ENCODE results near the gene POLD2.

The POLD2 gene

DNA sequence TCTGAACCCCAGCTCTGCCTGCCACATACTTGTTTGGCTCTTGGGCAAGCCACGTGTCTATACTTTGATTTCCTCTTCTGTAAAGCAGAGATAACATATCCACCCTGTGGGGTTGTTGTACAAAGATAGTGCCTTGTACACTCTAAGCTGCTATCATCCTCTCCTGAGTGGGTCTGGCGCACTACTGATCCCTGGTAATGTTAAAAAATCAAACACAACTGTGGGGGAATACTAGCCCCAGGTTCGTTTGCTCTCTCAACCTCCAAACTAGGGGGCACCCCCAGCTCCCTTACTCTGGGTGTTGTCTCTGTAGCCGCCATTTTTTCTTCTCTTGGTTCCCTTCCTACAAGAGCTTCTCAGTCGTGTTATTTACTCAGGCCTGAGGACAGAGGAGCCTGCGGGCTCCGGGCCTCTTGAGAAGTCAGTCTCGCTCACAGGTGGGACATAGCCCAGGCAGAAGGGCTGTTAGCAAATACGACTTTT lies 42.0 kb downstream of the POLD2 start:
- DNase-seq (ENCODE audit: low read depth) = no peak

GRCh38 chr7:44080686-44081265 lies 42.6 kb downstream of the POLD2 start:
- no peak for DNase-seq (ENCODE audit: low read depth)

DNA sequence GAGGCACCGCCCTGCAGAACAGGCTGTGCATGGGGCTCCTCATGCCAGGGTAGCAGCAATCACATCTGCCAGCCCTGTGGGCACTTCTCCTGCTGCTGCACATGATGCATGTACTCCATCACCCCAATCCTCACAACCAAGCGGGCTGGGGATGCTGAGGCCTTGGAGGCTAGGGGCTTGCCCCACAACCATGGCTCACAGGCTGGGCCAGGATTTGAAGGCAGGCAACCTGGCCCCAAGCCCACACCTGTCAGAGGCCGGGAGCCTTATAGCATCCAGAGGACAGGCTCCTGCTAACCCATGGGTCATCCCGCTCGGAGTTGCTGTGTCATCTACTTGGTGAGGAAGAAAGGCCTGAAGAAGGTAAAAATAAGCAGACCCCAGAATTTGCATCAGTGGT lies 43.2 kb downstream of the POLD2 start:
- DNase-seq (ENCODE audit: low read depth) = no peak

- no peak for DNase-seq (ENCODE audit: low read depth)
Measured at GRCh38 chr7:44079331-44080021, 43.9 kb downstream of the POLD2 start.

DNA sequence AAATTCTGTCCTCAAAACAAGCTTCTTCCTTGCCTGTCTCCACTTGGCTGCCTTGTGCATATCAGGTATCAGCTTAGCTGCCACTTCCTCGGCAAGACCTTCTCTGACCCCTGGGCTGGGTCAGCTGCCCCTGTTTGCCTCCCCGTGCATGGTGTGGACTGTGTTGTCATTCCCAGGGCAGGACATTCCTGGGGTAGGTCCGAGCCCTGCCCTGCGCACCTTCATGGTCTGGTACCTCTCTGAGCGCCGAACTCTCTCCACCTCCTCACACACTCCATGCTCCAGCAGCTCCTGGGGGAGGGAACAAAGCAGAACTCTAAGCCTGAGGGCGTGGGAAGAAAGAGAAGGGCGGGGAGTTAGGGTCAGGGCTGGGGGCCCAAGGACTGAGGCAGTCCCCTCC lies 44.8 kb downstream of the POLD2 start:
- DNase-seq (ENCODE audit: low read depth) = no peak

GRCh38 chr7:44077681-44078091 lies 45.7 kb downstream of the POLD2 start:
- DNase-seq (ENCODE audit: low read depth) = no peak

- DNase-seq (ENCODE audit: low read depth) = no peak
Measured at GRCh38 chr7:44077061-44077460, 46.3 kb downstream of the POLD2 start.

- no peak for DNase-seq (ENCODE audit: low read depth)
Measured at GRCh38 chr7:44076101-44076895, 47.0 kb downstream of the POLD2 start.

GRCh38 chr7:44075296-44076075 lies 47.9 kb downstream of the POLD2 start:
- DNase-seq (ENCODE audit: low read depth) = no peak

- no peak for DNase-seq (ENCODE audit: low read depth)
Measured at GRCh38 chr7:44074349-44074695, 49.0 kb downstream of the POLD2 start.

DNA sequence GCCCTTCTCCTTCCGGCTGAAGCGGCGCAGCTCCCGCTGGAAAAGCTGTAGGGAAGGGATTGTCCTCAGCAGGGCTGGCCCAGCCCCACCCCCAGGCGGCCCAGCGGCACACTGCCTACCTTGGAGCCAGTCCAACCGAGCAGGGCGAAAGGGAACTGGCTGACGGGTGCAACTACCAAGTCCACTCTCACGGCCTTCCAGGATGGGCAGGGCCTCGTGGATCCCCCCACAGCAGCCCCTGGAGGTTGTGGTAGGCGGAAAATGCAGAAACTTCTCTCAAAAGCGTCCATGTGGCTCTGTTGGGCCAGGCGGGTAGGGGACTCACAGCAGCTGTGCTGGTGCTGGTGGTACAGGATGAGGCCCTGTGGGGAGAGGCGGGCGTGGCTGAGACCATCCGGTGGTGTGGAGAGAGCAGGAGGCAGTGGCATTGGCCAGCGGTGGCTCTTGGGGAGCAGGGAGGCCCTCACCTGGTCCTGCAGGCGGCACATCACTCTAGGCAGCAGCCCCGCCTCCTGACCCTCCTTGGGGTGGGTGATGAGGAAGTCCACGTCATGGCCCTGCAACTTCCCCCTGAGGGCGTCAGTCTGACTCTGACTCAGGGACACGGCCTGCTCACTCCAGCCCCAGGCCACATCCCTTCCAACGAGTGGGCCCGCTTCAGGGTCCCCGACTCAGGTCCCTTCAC lies 49.5 kb downstream of the POLD2 start:
- no peak for DNase-seq (ENCODE audit: low read depth)

- DNase-seq (ENCODE audit: low read depth) = no peak
Measured at GRCh38 chr7:44072364-44073231, 50.8 kb downstream of the POLD2 start.

DNA sequence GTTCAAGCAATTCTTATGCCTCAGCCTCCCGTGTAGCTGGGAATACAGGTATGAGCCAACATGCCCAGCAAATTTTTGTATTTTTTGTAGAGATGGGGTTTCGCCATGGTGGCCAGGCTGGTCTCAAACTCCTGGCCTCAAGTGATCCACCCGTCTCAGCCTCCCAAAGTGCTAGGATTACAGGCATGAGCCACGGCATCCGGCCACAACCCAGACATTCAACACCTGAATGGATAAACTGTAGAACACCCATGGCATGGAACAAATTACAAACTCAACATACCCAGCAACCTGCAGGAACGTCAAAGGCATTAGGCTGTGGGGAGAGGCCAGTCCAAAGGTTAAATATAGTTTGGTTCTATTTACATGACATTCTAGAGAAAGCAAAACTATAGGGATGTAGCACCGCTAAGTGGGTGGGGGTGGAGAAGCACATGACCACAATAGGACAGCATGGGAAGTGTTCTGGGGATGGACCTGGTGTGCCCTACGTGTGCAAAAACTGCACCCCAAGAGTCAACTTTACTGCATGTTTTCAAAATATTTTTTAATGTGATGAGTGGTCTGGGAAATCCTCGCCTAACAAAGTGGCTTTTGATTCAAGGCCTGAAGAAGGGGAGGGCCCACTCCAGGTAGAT lies 51.5 kb downstream of the POLD2 start:
- no peak for DNase-seq (ENCODE audit: low read depth)

DNA sequence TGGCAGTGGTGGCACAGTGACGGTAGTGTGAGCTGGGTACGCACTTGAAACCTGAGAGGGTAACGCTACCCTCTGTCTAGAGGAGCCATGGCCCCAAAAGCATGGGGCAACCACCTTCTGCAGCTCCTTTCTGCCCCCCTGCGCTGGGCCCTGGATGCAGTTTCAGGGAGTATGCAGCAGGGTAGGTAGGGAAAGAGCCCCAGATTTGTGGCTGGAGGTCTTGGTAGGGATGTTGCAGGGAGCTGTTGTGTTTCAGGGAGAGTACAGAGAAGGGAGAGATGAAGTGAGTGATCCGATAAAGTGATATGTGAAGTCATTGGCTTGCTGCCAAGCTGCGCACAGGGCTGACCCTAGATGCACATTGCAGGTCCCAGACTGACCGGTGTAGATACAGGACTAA lies 55.3 kb downstream of the POLD2 start:
- DNase-seq (ENCODE audit: low read depth) = no peak

- DNase-seq (ENCODE audit: low read depth) = no peak
Measured at GRCh38 chr7:44067064-44067951, 56.0 kb downstream of the POLD2 start.

- no peak for DNase-seq (ENCODE audit: low read depth)
Measured at GRCh38 chr7:44066494-44067063, 56.8 kb downstream of the POLD2 start.

DNA sequence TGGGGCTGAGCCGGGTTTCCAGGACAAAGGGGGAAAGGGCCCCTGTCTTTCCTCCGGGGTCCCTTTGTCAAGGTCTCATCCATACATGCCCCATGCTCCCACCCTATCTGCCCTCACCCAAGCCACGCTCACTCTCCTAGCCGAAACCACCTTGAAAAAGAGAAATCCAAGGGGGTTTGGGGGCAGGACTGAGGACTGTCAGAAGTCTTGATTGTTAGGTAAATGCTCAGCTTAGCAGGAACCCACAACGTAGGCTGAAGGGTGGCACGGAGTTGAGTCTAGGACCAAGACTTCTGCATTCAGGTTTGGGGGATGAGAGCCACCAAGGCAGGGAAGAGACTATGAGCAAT lies 57.3 kb downstream of the POLD2 start:
- no peak for DNase-seq (ENCODE audit: low read depth)

DNA sequence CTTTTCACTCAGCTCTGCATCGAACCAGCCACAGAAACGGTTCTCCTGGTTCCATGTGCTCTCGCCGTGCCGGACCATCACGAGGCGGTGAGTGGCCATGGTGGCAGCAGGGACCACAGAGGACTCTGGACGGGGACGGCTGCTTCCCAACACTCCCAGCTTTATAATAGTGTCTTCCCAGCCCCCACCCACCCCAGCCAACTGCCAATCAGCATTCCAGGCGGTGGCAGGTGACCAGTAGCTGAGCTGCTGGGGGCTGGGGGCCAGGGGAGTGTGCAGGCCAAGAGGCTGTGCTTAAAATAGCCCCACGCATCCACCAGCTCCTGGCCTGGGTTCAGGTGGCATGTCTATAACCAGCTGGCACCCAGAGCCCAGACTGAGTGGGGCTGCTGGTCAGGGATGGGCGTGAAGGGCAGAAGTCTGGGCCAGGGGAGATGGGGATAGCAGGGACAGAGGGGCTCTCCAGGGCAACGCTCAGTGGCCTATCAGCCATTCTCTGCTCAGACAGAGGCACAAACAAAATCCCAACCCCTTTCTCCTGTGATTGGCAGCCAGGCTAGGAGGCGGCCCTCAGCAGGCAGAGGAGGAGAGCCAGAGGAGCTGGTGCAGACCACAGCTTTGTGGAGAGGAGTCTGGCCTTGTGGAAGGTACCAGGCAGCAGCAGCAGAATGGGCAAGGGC lies 57.8 kb downstream of the POLD2 start, which contains the start of gene PGAM2:
Gene PGAM2, minus strand, starts transcription at position 137 of the 680 bp plus-strand sequence. Its CDS starts 38 bp downstream, at position 99.
- DNase-seq (ENCODE audit: low read depth) = no peak

Data from stimulated activated CD8-positive, alpha-beta memory T cell treated with anti-CD3 and anti-CD28 coated beads, Interleukin-15, amount 100 ng/mL, for 1 hour (primary cell).